Activated naive CD4-positive, alpha-beta T cell treated with anti-CD3 and anti-CD28 coated beads for 36 hours (primary cell): ENCODE results near the gene GNAT3. TPM values are rescaled to one million over a fixed set of nuclear protein-coding genes. Genes with fewer than 3 reads are reported as not detected.

ENCODE experiments used
- CTCF ChIA-PET: fragments of 350-600 bp; sonication (Branson Sonifier 250); formaldehyde crosslinking; loops from one replicate; lab custom pipeline; 2021; ENCODE audit warnings: antibody characterized with exemption; lab: Charles Lee
- DNase-seq: peaks from one replicate; pipeline ENCODE4 v3.0.0-alpha.2; 2020
- H3K27ac Mint-ChIP-seq: one replicate; pipeline ENCODE4 v1.8.0; 2021; ENCODE audit warnings: mild to moderate bottlenecking, mixed read lengths
- H3K27me3 Mint-ChIP-seq: one replicate; pipeline ENCODE4 v1.8.0; 2021; ENCODE audit warnings: low read depth, mixed read lengths
- H3K36me3 Mint-ChIP-seq: one replicate; pipeline ENCODE4 v1.8.0; 2021; ENCODE audit warnings: low read depth, mixed read lengths
- H3K4me1 Mint-ChIP-seq: one replicate; pipeline ENCODE4 v1.8.0; 2021; ENCODE audit warnings: low read depth, mixed read lengths
- H3K4me3 Mint-ChIP-seq: one replicate; pipeline ENCODE4 v1.8.0; 2021; ENCODE audit warnings: mild to moderate bottlenecking, moderate library complexity, mixed read lengths
- H3K9me3 Mint-ChIP-seq: one replicate; pipeline ENCODE4 v1.8.0; 2021; ENCODE audit warnings: mixed read lengths
- intact Hi-C: fragments of 100-400 bp; cut with micrococcal nuclease; formaldehyde crosslinking; loops from one replicate; pipeline ENCODE4 v1.15.1; 2023
- total RNA-seq, 2 experiments: library from RNA; stranded (reverse); gene quantifications; one replicate each; pipeline ENCODE4 v1.2.3, GENCODE V29; 2021

Gene GNAT3
- not detected for total RNA-seq

DNA sequence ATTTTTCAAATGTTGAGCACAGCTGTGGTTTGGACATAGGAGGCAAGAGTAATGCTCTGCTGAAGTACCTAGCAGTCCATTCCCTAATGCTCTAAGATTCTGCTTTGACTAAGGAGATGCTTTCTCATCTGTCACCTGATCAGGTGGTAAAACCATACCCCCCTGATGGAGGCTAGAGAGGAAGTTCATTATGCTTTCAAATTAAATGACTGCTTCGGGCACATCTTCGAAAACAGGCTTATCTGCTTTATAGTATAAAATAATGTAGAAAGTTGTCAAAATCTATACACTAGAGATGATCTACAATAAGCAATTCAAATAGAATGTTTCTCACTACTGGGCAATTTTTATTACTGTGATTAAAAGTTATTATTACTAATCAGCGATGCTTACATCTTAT is at the start of gene GNAT3:
GNAT3 (minus strand) TSS at position 101 of the 400 bp plus-strand sequence. CDS start 138 bp downstream, outside the sequence.
- H3K4me3 Mint-ChIP-seq = no peak within 1 kb of the TSS
- intact Hi-C loops = no loop called here
- H3K36me3 Mint-ChIP-seq = no peaks in the 10 kb centered on the region
- H3K4me1 Mint-ChIP-seq = no peaks in the 10 kb centered on the region
- DNase-seq = no peak
- H3K27ac Mint-ChIP-seq = no peak within 1 kb of the TSS
- H3K27me3 Mint-ChIP-seq = peaks cover 5% of the 10 kb centered on the region
- H3K9me3 Mint-ChIP-seq = no peaks in the 10 kb centered on the region
- CTCF ChIA-PET = interaction anchor here (1.2 kb wide), 1 partner anchor 10 kb away, joined by 4 read pairs; no protein-coding TSS in a partner anchor

GRCh38 chr7:80558116-80558515 is 46.3 kb upstream of the GNAT3 start:
- H3K4me1 Mint-ChIP-seq = no peaks in the 10 kb centered on the region
- no peaks in the 10 kb centered on the region for H3K36me3 Mint-ChIP-seq
- no peak overlapping the region for H3K4me3 Mint-ChIP-seq
- H3K27ac Mint-ChIP-seq = no peak overlapping the region
- intact Hi-C loops = no loop called here
- H3K27me3 Mint-ChIP-seq = no peaks in the 10 kb centered on the region
- peaks cover 19% of the 10 kb centered on the region for H3K9me3 Mint-ChIP-seq
- DNase-seq = no peak
- CTCF ChIA-PET = no interaction called here

DNA sequence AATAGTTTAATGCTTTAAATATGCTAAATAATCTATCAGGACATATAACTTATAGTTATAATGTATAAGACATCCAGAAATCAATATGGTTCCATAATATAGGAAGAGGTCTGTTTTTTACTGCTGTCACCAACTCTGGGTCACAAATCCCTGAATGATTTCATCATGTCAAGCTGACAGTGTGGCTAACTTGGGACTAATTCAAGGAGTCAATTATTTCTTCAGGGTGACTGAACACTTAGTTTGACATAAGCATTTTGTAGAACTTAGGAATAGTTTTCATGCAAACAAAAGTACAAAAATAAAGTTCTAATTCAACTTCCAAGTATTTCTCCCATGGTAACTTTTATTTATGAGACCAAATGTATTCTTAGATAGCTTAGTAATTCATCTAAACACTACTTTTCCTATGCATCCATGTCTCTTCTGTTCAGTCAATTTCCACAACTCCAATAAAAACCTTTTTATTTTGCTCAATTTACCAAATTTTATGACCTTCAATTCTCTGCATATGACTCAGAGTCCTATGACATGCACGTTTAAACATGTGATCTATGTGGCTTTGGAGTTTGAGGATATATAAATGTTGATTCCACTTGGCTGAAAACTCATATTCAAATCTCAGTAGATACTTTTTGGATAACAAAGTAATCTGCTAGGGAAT is 40.3 kb upstream of the GNAT3 start:
- DNase-seq = no peak
- intact Hi-C loops = no loop called here
- Mint-ChIP-seq H3K9me3 (peaks cover 1% of the 10 kb centered on the region), H3K4me1 (no peaks in the 10 kb centered on the region), H3K4me3 (no peak overlapping the region), H3K27me3 (no peaks in the 10 kb centered on the region), H3K27ac (no peak overlapping the region), H3K36me3 (no peaks in the 10 kb centered on the region)
- CTCF ChIA-PET = no interaction called here

GRCh38 chr7:80550005-80550404 is 38.1 kb upstream of the GNAT3 start:
- H3K27me3 Mint-ChIP-seq = no peaks in the 10 kb centered on the region
- CTCF ChIA-PET = no interaction called here
- no peak overlapping the region for H3K27ac Mint-ChIP-seq
- H3K36me3 Mint-ChIP-seq = no peaks in the 10 kb centered on the region
- no peak overlapping the region for H3K4me3 Mint-ChIP-seq
- DNase-seq = no peak
- H3K4me1 Mint-ChIP-seq = no peaks in the 10 kb centered on the region
- intact Hi-C loops = no loop called here
- peaks cover 5% of the 10 kb centered on the region for H3K9me3 Mint-ChIP-seq

GRCh38 chr7:80548840-80549530 is 37.1 kb upstream of the GNAT3 start:
- DNase-seq = no peak
- intact Hi-C loops = no loop called here
- CTCF ChIA-PET = no interaction called here
- H3K27ac Mint-ChIP-seq = no peak overlapping the region
- peaks cover 7% of the 10 kb centered on the region for H3K9me3 Mint-ChIP-seq
- H3K27me3 Mint-ChIP-seq = no peaks in the 10 kb centered on the region
- H3K36me3 Mint-ChIP-seq = no peaks in the 10 kb centered on the region
- H3K4me3 Mint-ChIP-seq = no peak overlapping the region
- H3K4me1 Mint-ChIP-seq = no peaks in the 10 kb centered on the region

- CTCF ChIA-PET = no interaction called here
- Mint-ChIP-seq H3K9me3 (peaks cover 6% of the 10 kb centered on the region), H3K27ac (no peak overlapping the region)
Measured at GRCh38 chr7:80542398-80542797, 30.5 kb upstream of the GNAT3 start.

GRCh38 chr7:80540836-80541235 is 29.0 kb upstream of the GNAT3 start:
- Mint-ChIP-seq H3K27me3 (no peaks in the 10 kb centered on the region), H3K9me3 (peaks cover 2% of the 10 kb centered on the region), H3K36me3 (no peaks in the 10 kb centered on the region), H3K4me1 (no peaks in the 10 kb centered on the region), H3K4me3 (no peak overlapping the region), H3K27ac (no peak overlapping the region)
- intact Hi-C loops = no loop called here
- CTCF ChIA-PET = no interaction called here
- DNase-seq = no peak

More at GRCh38 chr7:80542398-80542797, 30.5 kb upstream of the GNAT3 start:
- intact Hi-C loops = no loop called here
- H3K27me3 Mint-ChIP-seq = no peaks in the 10 kb centered on the region
- H3K4me3 Mint-ChIP-seq = no peak overlapping the region
- H3K36me3 Mint-ChIP-seq = no peaks in the 10 kb centered on the region
- H3K4me1 Mint-ChIP-seq = no peaks in the 10 kb centered on the region
- no peak for DNase-seq

DNA sequence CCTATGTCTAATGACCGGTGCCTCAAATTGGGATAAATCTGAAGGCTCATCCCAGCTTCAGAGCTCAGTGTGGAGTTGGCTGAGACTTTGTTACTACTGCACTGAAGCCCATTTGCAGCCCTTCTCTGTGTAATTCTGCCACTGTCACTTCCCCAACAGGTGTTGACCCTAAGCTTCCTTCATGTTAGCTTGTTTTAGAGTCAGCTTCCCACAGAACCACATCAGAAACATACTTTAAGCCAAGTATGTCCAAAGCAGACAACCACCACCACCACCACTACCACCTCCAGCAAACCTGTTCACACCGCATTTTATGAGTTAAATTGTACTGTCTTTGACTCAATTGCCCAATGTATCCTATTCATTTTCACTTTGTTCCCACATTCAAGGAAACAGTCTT is 25.2 kb upstream of the GNAT3 start:
- CTCF ChIA-PET = no interaction called here
- no peak overlapping the region for H3K4me3 Mint-ChIP-seq
- intact Hi-C loops = no loop called here
- no peaks in the 10 kb centered on the region for H3K9me3 Mint-ChIP-seq
- H3K27ac Mint-ChIP-seq = no peak overlapping the region
- no peaks in the 10 kb centered on the region for H3K4me1 Mint-ChIP-seq
- H3K27me3 Mint-ChIP-seq = no peaks in the 10 kb centered on the region
- no peak for DNase-seq
- no peaks in the 10 kb centered on the region for H3K36me3 Mint-ChIP-seq

- no peak overlapping the region for H3K4me3 Mint-ChIP-seq
- intact Hi-C loops = no loop called here
- H3K36me3 Mint-ChIP-seq = no peaks in the 10 kb centered on the region
- no peak for DNase-seq
- H3K4me1 Mint-ChIP-seq = no peaks in the 10 kb centered on the region
- H3K27ac Mint-ChIP-seq = no peak overlapping the region
- CTCF ChIA-PET = no interaction called here
- no peaks in the 10 kb centered on the region for H3K27me3 Mint-ChIP-seq
- H3K9me3 Mint-ChIP-seq = no peaks in the 10 kb centered on the region
Measured at GRCh38 chr7:80536426-80536825, 24.6 kb upstream of the GNAT3 start.

GRCh38 chr7:80533287-80533686 is 21.4 kb upstream of the GNAT3 start:
- H3K27me3 Mint-ChIP-seq = no peaks in the 10 kb centered on the region
- H3K36me3 Mint-ChIP-seq = no peaks in the 10 kb centered on the region
- intact Hi-C loops = no loop called here
- H3K27ac Mint-ChIP-seq = no peak overlapping the region
- H3K4me1 Mint-ChIP-seq = no peaks in the 10 kb centered on the region
- H3K4me3 Mint-ChIP-seq = no peak overlapping the region
- CTCF ChIA-PET = no interaction called here
- H3K9me3 Mint-ChIP-seq = no peaks in the 10 kb centered on the region
- no peak for DNase-seq

- CTCF ChIA-PET = no interaction called here
- H3K27me3 Mint-ChIP-seq = no peaks in the 10 kb centered on the region
Measured at GRCh38 chr7:80532153-80532552, 20.3 kb upstream of the GNAT3 start.

GRCh38 chr7:80530136-80530535 is 18.3 kb upstream of the GNAT3 start:
- no peaks in the 10 kb centered on the region for H3K4me1 Mint-ChIP-seq
- intact Hi-C loops = no loop called here
- H3K4me3 Mint-ChIP-seq = no peak overlapping the region
- no peak overlapping the region for H3K27ac Mint-ChIP-seq
- H3K27me3 Mint-ChIP-seq = no peaks in the 10 kb centered on the region
- no peak for DNase-seq
- H3K36me3 Mint-ChIP-seq = no peaks in the 10 kb centered on the region
- no peaks in the 10 kb centered on the region for H3K9me3 Mint-ChIP-seq
- CTCF ChIA-PET = no interaction called here

More at GRCh38 chr7:80532153-80532552, 20.3 kb upstream of the GNAT3 start:
- no peak for DNase-seq
- H3K4me1 Mint-ChIP-seq = no peaks in the 10 kb centered on the region
- no peak overlapping the region for H3K4me3 Mint-ChIP-seq
- no peaks in the 10 kb centered on the region for H3K9me3 Mint-ChIP-seq
- no peak overlapping the region for H3K27ac Mint-ChIP-seq
- intact Hi-C loops = no loop called here
- H3K36me3 Mint-ChIP-seq = no peaks in the 10 kb centered on the region

GRCh38 chr7:80529362-80529761 is 17.5 kb upstream of the GNAT3 start:
- Mint-ChIP-seq H3K4me1 (no peaks in the 10 kb centered on the region), H3K27ac (no peak overlapping the region), H3K9me3 (no peaks in the 10 kb centered on the region), H3K36me3 (no peaks in the 10 kb centered on the region), H3K4me3 (no peak overlapping the region), H3K27me3 (no peaks in the 10 kb centered on the region)
- CTCF ChIA-PET = no interaction called here
- no peak for DNase-seq
- intact Hi-C loops = no loop called here
